ENCODE measurements around the gene FARS2. TPM values are rescaled to one million over a fixed set of nuclear protein-coding genes. Genes with fewer than 3 reads are reported as not detected.

Gene FARS2
- total and polyA plus RNA-seq, 2 donors (not counting 1 experiment from before 2014, with no cell fraction given), result 33.0 to 35.5 TPM

DNA sequence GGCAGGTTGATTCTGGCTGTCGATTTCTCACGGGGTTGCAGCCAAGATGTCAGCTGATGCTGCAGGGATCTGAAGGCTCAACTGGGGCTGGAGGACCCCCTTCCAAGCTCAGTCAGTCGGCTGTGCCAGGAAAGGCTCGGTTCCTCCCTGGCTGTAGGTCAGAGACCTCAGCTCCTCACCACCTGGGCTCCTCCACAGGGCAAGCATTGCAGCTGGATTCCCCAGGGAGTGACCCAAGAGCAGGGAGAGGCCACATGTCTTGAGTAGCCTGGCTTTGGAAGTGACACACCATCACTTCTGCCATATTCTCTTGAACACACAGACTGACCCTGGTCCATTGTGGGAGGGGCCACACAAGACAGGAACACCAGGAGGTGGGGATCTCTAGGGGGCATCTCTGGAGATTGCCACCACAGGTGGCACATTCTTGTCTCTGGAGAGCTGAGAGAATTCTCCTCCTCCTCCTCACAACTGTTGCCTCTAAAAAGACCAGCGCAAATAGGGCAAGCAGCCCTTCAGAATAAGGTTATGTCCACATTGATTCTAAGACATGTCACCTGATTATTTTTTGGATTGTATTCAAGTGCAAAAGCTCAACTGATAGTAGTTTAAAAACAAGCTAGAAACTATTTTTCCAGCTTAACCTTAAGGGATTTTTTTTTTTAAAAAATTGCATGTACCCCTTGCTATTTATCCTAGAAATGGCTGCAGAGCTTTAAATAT, 474.9 kb downstream of the FARS2 start:
- DNase-seq (no peak), ATAC-seq (ENCODE audit: low read depth) (no peak)
- H2AFZ ChIP-seq (ENCODE audit: insufficient read depth, low read depth, low read length, poor library complexity, severe bottlenecking), result no peak overlapping the region
- H3K4me2 ChIP-seq (replicated peaks; ENCODE audit: low read depth, low read length, poor library complexity, severe bottlenecking), result no peak overlapping the region
- Mint-ChIP-seq H3K27me3 (no peaks in the 10 kb centered on the region), H3K9me3 (ENCODE audit: insufficient read depth) (no peaks in the 10 kb centered on the region), H3K4me1 (peaks cover 2% of the 10 kb centered on the region), H3K27ac (no peak overlapping the region), H3K4me3 (no peak overlapping the region)
- no peaks in the 10 kb centered on the region for H3K9me3 ChIP-seq (ENCODE audit: control extremely low read depth in 1 of 3, control insufficient read depth in 2 of 3, insufficient read depth in 1 of 3, low read length in 2 of 3)
- H3K27ac ChIP-seq (ENCODE audit: low read length in 2 of 2), result no peak overlapping the region
- no peaks in the 10 kb centered on the region for H3K27me3 ChIP-seq (replicated peaks in 1 of 4; ENCODE audit: control extremely low read depth in 1 of 4, control insufficient read depth in 3 of 4, insufficient read depth in 4 of 4, low read length in 3 of 4)
- TF ChIP-seq, protein P1, sequence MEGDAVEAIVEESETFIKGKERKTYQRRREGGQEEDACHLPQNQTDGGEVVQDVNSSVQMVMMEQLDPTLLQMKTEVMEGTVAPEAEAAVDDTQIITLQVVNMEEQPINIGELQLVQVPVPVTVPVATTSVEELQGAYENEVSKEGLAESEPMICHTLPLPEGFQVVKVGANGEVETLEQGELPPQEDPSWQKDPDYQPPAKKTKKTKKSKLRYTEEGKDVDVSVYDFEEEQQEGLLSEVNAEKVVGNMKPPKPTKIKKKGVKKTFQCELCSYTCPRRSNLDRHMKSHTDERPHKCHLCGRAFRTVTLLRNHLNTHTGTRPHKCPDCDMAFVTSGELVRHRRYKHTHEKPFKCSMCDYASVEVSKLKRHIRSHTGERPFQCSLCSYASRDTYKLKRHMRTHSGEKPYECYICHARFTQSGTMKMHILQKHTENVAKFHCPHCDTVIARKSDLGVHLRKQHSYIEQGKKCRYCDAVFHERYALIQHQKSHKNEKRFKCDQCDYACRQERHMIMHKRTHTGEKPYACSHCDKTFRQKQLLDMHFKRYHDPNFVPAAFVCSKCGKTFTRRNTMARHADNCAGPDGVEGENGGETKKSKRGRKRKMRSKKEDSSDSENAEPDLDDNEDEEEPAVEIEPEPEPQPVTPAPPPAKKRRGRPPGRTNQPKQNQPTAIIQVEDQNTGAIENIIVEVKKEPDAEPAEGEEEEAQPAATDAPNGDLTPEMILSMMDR (IDR thresholded peaks at IDR 0.05), result no peak
- no peak overlapping the region for H3K9ac ChIP-seq (ENCODE audit: low read length)
- H3K79me2 ChIP-seq (ENCODE audit: control insufficient read depth, insufficient read depth, low read length), result no peaks in the 10 kb centered on the region
- CTCF ChIA-PET, result no interaction called here
- H3K4me1 ChIP-seq (ENCODE audit: control insufficient read depth in 2 of 2, insufficient read depth in 2 of 2, low read length in 2 of 2), result no peaks in the 10 kb centered on the region
- H4K20me1 ChIP-seq (ENCODE audit: control insufficient read depth, insufficient read depth, low read length, poor library complexity, severe bottlenecking), result no peaks in the 10 kb centered on the region
- H3K36me3 ChIP-seq (replicated peaks in 1 of 2; ENCODE audit: control extremely low read depth in 1 of 2, control insufficient read depth in 1 of 2, extremely low read depth in 1 of 2, insufficient read depth in 2 of 2, low read length in 1 of 2), result peaks cover 0 to 9% of the 10 kb centered on the region in 2 experiments
- intact Hi-C loops (cut with micrococcal nuclease), result no loop called here
- H3K4me3 ChIP-seq (ENCODE audit: control extremely low read depth in 1 of 5, extremely low read depth in 1 of 5, insufficient read depth in 1 of 5, low read depth in 2 of 5, low read length in 4 of 5), result no peak overlapping the region
- POLR2A ChIA-PET, result interaction anchor here (0.6 kb wide), 1 partner anchor 1473 kb away, joined by 7 read pairs; no protein-coding TSS in a partner anchor
- 55% methylated on average over 4 of the region's 5 CpGs for WGBS (ENCODE audit: insufficient coverage)

DNA sequence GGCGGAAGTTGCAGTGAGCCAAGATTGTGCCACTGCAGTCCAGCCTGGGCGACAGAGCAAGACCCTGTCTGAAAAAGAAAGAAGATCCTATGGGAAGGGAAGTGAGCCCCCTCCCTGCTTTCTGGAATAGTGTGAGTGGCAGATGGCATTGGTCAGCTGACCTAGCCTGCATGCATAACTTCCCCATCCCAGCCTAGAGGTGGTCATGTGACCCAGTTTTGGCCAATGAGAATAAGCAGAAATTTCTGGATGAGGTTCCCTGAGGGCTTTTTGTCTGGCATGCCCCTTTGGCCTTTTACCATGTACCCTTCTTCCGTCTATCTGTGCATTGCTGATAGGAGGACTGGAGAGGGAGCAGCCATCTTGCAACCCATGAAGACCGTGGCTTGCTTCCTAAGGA, 476.1 kb downstream of the FARS2 start:
- Histone ChIP-seq H3K9me3 (ENCODE audit: control extremely low read depth in 1 of 3, control insufficient read depth in 2 of 3, insufficient read depth in 1 of 3, low read length in 2 of 3) (no peaks in the 10 kb centered on the region), H3K79me2 (ENCODE audit: control insufficient read depth, insufficient read depth, low read length) (no peaks in the 10 kb centered on the region), H3K36me3 (replicated peaks in 1 of 2; ENCODE audit: control extremely low read depth in 1 of 2, control insufficient read depth in 1 of 2, extremely low read depth in 1 of 2, insufficient read depth in 2 of 2, low read length in 1 of 2) (peaks cover 0 to 9% of the 10 kb centered on the region in 2 experiments), H3K4me3 (ENCODE audit: control extremely low read depth in 1 of 5, extremely low read depth in 1 of 5, insufficient read depth in 1 of 5, low read depth in 2 of 5, low read length in 4 of 5) (no peak overlapping the region), H2AFZ (ENCODE audit: insufficient read depth, low read depth, low read length, poor library complexity, severe bottlenecking) (no peak overlapping the region), H3K4me2 (replicated peaks; ENCODE audit: low read depth, low read length, poor library complexity, severe bottlenecking) (no peak overlapping the region), H4K20me1 (ENCODE audit: control insufficient read depth, insufficient read depth, low read length, poor library complexity, severe bottlenecking) (no peaks in the 10 kb centered on the region), H3K27me3 (replicated peaks in 1 of 4; ENCODE audit: control extremely low read depth in 1 of 4, control insufficient read depth in 3 of 4, insufficient read depth in 4 of 4, low read length in 3 of 4) (no peaks in the 10 kb centered on the region), H3K9ac (ENCODE audit: low read length) (no peak overlapping the region), H3K4me1 (ENCODE audit: control insufficient read depth in 2 of 2, insufficient read depth in 2 of 2, low read length in 2 of 2) (no peaks in the 10 kb centered on the region), H3K27ac (ENCODE audit: low read length in 2 of 2) (no peak overlapping the region)
- WGBS (ENCODE audit: insufficient coverage), result 100% methylated on average over 3 of the region's 4 CpGs
- ChIA-PET CTCF (interaction anchor here (0.5 kb wide), 1 partner anchor 366 kb away, joined by 3 read pairs; no protein-coding TSS in a partner anchor), POLR2A (no interaction called here)
- Mint-ChIP-seq H3K27ac (no peak overlapping the region), H3K9me3 (ENCODE audit: insufficient read depth) (no peaks in the 10 kb centered on the region), H3K4me1 (peaks cover 2% of the 10 kb centered on the region), H3K4me3 (no peak overlapping the region), H3K27me3 (no peaks in the 10 kb centered on the region)
- DNase-seq, result no peak
- ATAC-seq (ENCODE audit: low read depth), result no peak
- TF ChIP-seq, protein P1 (IDR thresholded peaks at IDR 0.05), result no peak
- no peak for TF ChIP-seq EZH2 (IDR thresholded peaks at IDR 0.05; ENCODE audit: borderline replicate concordance, insufficient read depth, low read depth, low read length, poor library complexity, severe bottlenecking)
- intact Hi-C loops (cut with micrococcal nuclease), result no loop called here
